Sigmoid colon (tissue), 7 donors: ENCODE measurements around the gene SLC16A1. TPM values are rescaled to one million over a fixed set of nuclear protein-coding genes. Genes with fewer than 3 reads are reported as not detected.

ENCODE experiments used
- DNase-seq: peaks from one replicate; pipeline ENCODE4 v3.0.0-alpha.2; 2019
- H3K27ac ChIP-seq, 4 donors: fragments of 200-600 bp; sonication (generic); one replicate each; pipeline ENCODE4 v1.5.1; 2016 to 2019; ENCODE audit warnings: mild to moderate bottlenecking in 1 of 4
- H3K27me3 ChIP-seq, 3 donors: fragments of 200-600 bp; sonication (generic); one replicate each; pipeline ENCODE4 v1.5.1; 2019; ENCODE audit warnings: mild to moderate bottlenecking in 1 of 3
- H3K36me3 ChIP-seq, 4 donors: fragments of 200-600 bp; sonication (generic); one replicate each; pipeline ENCODE4 v1.5.1; 2016 to 2019
- H3K4me1 ChIP-seq, 4 donors: fragments of 200-600 bp; sonication (generic); one replicate each; pipeline ENCODE4 v1.5.1; 2017 to 2019
- H3K4me3 ChIP-seq, 4 donors: fragments of 200-600 bp; sonication (generic); one replicate each; pipeline ENCODE4 v1.5.1; 2017 to 2019; ENCODE audit warnings: mild to moderate bottlenecking in 2 of 4, moderate library complexity in 1 of 4
- H3K9me3 ChIP-seq, 4 donors: fragments of 200-600 bp in 3 of 4; sonication (generic) in 3 of 4; one replicate each; pipeline versions ENCODE4 v1.5.1 to v1.6.1; 2013 to 2019
- EP300 ChIP-seq, 4 donors: sonication (generic); formaldehyde crosslinking; IDR thresholded peaks; one replicate each; pipeline ENCODE4 v1.6.1; 2017; ENCODE audit warnings: antibody characterized with exemption in 4 of 4
- POLR2A ChIP-seq, 2 donors: fragments of 450-650 bp; IDR thresholded peaks; one replicate each; pipeline ENCODE4 v1.6.1; 2016; ENCODE audit warnings: antibody characterized with exemption in 2 of 2, mild to moderate bottlenecking in 2 of 2, moderate library complexity in 2 of 2
- POLR2AphosphoS5 ChIP-seq, 4 donors: sonication (generic); formaldehyde crosslinking; IDR thresholded peaks; one replicate each; pipeline ENCODE4 v1.6.1; 2017; ENCODE audit warnings: antibody characterized with exemption in 4 of 4
- WGBS, 2 donors: extraction: QIAGEN DNeasy Blood & Tissue Kit; methylation state at CpG; one replicate each; pipeline ENCODE4 v1.1.7; 2013; 5-methylcytosine and 5-hydroxymethylcytosine counted together
- intact Hi-C: fragments of 100-400 bp; cut with DNase I; formaldehyde crosslinking; loops from one replicate; pipeline ENCODE4 v1.15.1; 2023
- polyA plus RNA-seq, 3 donors: library from polyadenylated mRNA; stranded (reverse); fragments of 200-250 nt; gene quantifications; one replicate each; pipeline ENCODE4 v1.2.3, GENCODE V29; 2013
- total RNA-seq, 4 donors: library from RNA; depleted of rRNA; stranded (reverse); fragments of >200 nt; gene quantifications; one replicate each; pipeline ENCODE4 v1.1.0, GENCODE V29; 2016
- TF ChIP-seq, protein P1 (sequence below), 4 experiments: fragments of 450-650 bp in 3 of 4; fragments of 200-600 bp in 1 of 4; IDR thresholded peaks; one replicate each; pipeline ENCODE4 v1.5.1; 2016 to 2019; ENCODE audit warnings: antibody characterized with exemption in 4 of 4, mild to moderate bottlenecking in 3 of 4, moderate library complexity in 2 of 4
- donor health status: healthy with polysubstance abuse.
- donor health status: Bipolar disorder and iron deficiency.
- donor health status: healthy.

SLC16A1 gene, protein sequence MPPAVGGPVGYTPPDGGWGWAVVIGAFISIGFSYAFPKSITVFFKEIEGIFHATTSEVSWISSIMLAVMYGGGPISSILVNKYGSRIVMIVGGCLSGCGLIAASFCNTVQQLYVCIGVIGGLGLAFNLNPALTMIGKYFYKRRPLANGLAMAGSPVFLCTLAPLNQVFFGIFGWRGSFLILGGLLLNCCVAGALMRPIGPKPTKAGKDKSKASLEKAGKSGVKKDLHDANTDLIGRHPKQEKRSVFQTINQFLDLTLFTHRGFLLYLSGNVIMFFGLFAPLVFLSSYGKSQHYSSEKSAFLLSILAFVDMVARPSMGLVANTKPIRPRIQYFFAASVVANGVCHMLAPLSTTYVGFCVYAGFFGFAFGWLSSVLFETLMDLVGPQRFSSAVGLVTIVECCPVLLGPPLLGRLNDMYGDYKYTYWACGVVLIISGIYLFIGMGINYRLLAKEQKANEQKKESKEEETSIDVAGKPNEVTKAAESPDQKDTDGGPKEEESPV
- total RNA-seq = 10 to 100 TPM; 48.7 to 80.5 (median 68.4) TPM
- 10 to 100 TPM; 10.8 to 22.2 (median 19.0) TPM for polyA plus RNA-seq

DNA sequence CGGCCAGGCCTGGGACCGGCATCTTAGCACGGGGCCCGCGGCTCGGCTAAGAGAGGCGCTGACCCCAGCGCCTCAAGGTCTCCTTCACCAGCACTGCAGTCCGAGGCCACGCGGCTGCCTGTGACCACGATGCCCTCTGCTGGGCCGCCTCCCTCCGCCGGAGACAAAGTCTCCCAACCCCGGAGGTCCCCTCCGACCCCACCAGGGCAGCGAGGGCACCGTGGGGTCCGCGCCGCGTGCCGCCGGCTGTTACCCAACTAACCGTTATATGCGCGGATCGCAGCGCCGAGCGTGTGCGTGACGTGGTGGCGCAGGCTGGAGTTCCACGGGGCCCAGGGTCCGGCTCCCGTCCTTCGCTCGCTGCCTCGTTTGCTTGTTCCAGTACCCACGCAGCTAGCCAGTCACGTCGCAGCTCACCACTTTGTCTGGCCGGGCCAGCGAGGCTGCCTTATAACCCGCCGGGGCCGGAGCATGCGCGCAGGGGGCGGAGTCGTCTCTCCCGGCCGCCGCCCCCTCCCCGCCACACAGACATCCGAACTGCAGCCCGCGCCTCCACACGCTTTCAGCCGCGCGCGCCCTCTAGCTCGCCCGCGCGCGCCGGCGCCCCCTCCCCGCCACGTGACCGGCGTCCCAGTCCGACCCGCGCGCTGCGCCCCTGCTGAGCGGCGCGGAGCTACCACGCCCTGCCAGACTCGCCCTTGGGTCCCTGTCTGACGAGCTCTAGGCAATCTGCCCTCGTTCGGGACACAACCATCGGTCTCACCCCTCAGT is at the start of gene SLC16A1:
Gene SLC16A1 (minus strand): TSS at position 424 of the 771 bp plus-strand sequence. CDS start 26,888 bp downstream, outside the sequence.
- DNase-seq = peak; percentile 97

DNA sequence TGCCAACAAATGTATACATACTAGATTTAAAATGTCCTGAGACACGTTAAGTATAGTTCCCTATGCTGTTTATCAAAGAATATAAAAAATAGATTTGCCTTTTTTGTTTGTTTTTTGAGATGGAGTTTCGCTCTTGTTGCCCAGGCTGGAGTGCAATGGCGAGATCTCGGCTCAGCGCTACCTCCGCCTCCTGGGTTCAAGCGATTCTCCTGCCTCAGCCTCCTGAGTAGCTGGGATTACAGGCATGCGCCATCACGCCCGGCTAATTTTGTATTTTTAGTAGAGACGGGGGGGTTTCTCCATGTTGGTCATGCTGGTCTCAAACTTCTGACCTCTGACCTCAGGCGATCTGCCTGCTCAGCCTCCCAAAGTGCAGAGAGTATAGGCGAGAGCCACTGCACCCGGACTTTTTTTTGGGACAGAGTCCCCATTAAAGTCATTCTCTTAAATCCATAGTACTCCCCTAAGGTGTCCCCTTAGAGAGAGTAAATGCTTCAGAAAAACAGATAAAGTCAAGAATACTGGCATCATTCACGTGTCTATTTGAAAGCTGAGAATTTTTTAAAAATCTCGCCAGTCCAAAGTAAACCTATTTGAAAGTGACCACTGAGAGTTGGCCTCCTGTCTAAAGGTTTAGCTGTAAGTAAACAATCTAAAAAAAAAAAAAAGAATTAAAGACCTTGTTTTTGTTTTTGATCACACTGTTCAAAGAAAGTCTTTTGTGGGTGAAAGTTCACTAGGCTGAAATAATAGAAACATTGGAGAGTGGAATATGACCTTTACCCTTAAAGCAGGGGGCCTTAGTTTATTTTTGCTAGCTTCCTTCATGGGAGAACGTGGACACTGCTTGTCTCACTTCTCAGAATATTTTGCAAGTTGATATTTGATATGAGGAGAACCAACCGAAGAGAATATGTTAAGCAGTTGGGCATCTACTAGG is 48.0 kb upstream of the SLC16A1 start:
- 90 to 94% methylated on average over 18 of the region's 18 CpGs for WGBS, 2 donors
- Histone ChIP-seq H3K4me1 (peaks cover 0 to 17% (median 6%) of the 10 kb centered on the region in 4 donors), H3K27me3 (no peaks in the 10 kb centered on the region), H3K4me3 (no peak overlapping the region), H3K9me3 (no peaks in the 10 kb centered on the region), H3K27ac (no peak overlapping the region), H3K36me3 (peaks cover 0 to 47% (median 3%) of the 10 kb centered on the region in 4 donors)
- TF ChIP-seq EP300 (IDR thresholded peaks at IDR 0.05) (no peak), POLR2AphosphoS5 (IDR thresholded peaks at IDR 0.05) (no peak), POLR2A (IDR thresholded peaks at IDR 0.05) (no peak)
- TF ChIP-seq, protein P1, sequence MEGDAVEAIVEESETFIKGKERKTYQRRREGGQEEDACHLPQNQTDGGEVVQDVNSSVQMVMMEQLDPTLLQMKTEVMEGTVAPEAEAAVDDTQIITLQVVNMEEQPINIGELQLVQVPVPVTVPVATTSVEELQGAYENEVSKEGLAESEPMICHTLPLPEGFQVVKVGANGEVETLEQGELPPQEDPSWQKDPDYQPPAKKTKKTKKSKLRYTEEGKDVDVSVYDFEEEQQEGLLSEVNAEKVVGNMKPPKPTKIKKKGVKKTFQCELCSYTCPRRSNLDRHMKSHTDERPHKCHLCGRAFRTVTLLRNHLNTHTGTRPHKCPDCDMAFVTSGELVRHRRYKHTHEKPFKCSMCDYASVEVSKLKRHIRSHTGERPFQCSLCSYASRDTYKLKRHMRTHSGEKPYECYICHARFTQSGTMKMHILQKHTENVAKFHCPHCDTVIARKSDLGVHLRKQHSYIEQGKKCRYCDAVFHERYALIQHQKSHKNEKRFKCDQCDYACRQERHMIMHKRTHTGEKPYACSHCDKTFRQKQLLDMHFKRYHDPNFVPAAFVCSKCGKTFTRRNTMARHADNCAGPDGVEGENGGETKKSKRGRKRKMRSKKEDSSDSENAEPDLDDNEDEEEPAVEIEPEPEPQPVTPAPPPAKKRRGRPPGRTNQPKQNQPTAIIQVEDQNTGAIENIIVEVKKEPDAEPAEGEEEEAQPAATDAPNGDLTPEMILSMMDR (IDR thresholded peaks at IDR 0.05) = no peak
- no peak for DNase-seq
- intact Hi-C loops = no loop called here

More for the DNA sequence above, at the start of gene SLC16A1:
- TF ChIP-seq POLR2AphosphoS5 (IDR thresholded peaks at IDR 0.05) = peak; percentile 96 to 99 (median 98)
- peak; percentile 76 to 84 for TF ChIP-seq POLR2A (IDR thresholded peaks at IDR 0.05)
- no peak for TF ChIP-seq EP300 (IDR thresholded peaks at IDR 0.05)
- TF ChIP-seq, protein P1 (IDR thresholded peaks at IDR 0.05) = peak in 3 of 4 experiments; percentile 11 to 22 (median 20)
- Histone ChIP-seq H3K36me3 (peaks cover 0 to 3% (median 0%) of the 10 kb centered on the region in 4 donors), H3K27me3 (no peaks in the 10 kb centered on the region), H3K4me3 (peak within 1 kb of the TSS; percentile 70 to 81 (median 76)), H3K27ac (peak within 1 kb of the TSS; percentile 93 to 97 (median 96)), H3K4me1 (peaks cover 0 to 75% (median 50%) of the 10 kb centered on the region in 4 donors), H3K9me3 (no peaks in the 10 kb centered on the region)
- WGBS, 2 donors = 0% methylated on average over 90 of the region's 90 CpGs
- intact Hi-C loops = loop anchor here (1.0 to 5.0 kb wide), 4 partner anchors 42 to 239 kb away; partner anchors contain the start of gene PPM1J

DNA sequence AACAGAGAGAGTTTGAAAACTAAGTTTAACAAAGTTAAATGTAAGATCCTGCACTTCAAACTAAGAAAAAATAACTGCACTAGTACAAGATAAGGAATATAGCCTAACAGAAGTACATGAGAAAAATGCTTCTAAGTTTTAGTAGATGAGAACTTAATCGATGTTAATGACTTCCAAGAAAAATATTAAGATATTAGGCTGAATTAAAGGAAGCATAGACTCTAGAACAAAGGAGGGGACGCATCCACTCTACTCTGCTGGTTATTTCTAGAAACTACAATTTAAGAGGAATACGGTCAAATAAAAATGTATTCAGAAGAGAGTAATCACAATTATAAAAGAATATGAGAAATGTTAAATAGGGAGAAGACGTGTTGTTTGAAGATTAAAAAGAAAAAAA is 46.3 kb upstream of the SLC16A1 start:
- intact Hi-C loops = no loop called here
- no peaks in the 10 kb centered on the region for H3K27me3 ChIP-seq
- no peak overlapping the region for H3K4me3 ChIP-seq
- H3K4me1 ChIP-seq = peaks cover 0 to 32% (median 22%) of the 10 kb centered on the region in 4 donors
- peaks cover 0 to 30% (median 2%) of the 10 kb centered on the region in 4 donors for H3K36me3 ChIP-seq
- H3K9me3 ChIP-seq = no peaks in the 10 kb centered on the region
- TF ChIP-seq POLR2AphosphoS5 (IDR thresholded peaks at IDR 0.05) (no peak), EP300 (IDR thresholded peaks at IDR 0.05) (no peak), POLR2A (IDR thresholded peaks at IDR 0.05) (no peak)
- TF ChIP-seq, protein P1 (IDR thresholded peaks at IDR 0.05) = no peak
- 97 to 98% methylated on average over 4 of the region's 4 CpGs for WGBS, 2 donors
- no peak overlapping the region for H3K27ac ChIP-seq
- no peak for DNase-seq
